CD14-positive monocyte (primary cell): Measurements from ENCODE around the gene JUP. TPM values are rescaled to one million over a fixed set of nuclear protein-coding genes. Genes with fewer than 3 reads are reported as not detected.

Experiments
- DNase-seq, 3 donors: peaks; one replicate each; pipeline ENCODE4 v3.0.0-alpha.2; 2011 to 2022
- H2AFZ ChIP-seq: 2 replicates; pipeline ENCODE4 v1.6.0; 2012; ENCODE audit warnings: mild to moderate bottlenecking, low read depth, low read length, inconsistent platforms; ENCODE audit not compliant: insufficient read depth, poor library complexity, severe bottlenecking
- H3K27ac ChIP-seq, 2 donors: 1 replicate in 1 of 2; 2 replicates in 1 of 2; pipeline ENCODE4 v1.5.1; 2012 to 2013; ENCODE audit warnings: low read length in 2 of 2, control low read depth in 1 of 2, inconsistent platforms in 1 of 2, low read depth in 1 of 2, mild to moderate bottlenecking in 1 of 2
- H3K27me3 ChIP-seq, 2 donors: one replicate each; pipeline versions ENCODE4 v1.6.0 to v1.6.1; 2011 to 2013; ENCODE audit warnings: low read length in 2 of 2; ENCODE audit not compliant: control insufficient read depth in 2 of 2, insufficient read depth in 2 of 2
- H3K36me3 ChIP-seq, 2 donors: replicated peaks in 1 of 2; 1 replicate in 1 of 2; 2 replicates in 1 of 2; pipeline versions ENCODE4 v1.5.1 to v1.6.1; 2012 to 2013; ENCODE audit warnings: low read length in 2 of 2, control low read depth in 1 of 2, inconsistent platforms in 1 of 2, mild to moderate bottlenecking in 1 of 2; ENCODE audit not compliant: insufficient read depth in 2 of 2, control insufficient read depth in 1 of 2
- H3K4me1 ChIP-seq, 2 donors: 1 replicate in 1 of 2; 2 replicates in 1 of 2; pipeline versions ENCODE4 v1.5.1 to v1.6.1; 2012 to 2013; ENCODE audit warnings: low read length in 2 of 2, control low read depth in 1 of 2, inconsistent platforms in 1 of 2, mild to moderate bottlenecking in 1 of 2, moderate library complexity in 1 of 2; ENCODE audit not compliant: insufficient read depth in 2 of 2, control insufficient read depth in 1 of 2
- H3K4me2 ChIP-seq: replicated peaks from 2 replicates; pipeline ENCODE3; 2012; ENCODE audit warnings: low read length, moderate library complexity, mild to moderate bottlenecking; ENCODE audit not compliant: poor library complexity, severe bottlenecking; ENCODE audit errors: extremely low read depth
- H3K4me3 ChIP-seq, 3 experiments: fragments of 200-600 bp in 1 of 3; sonication (generic) in 1 of 3; replicated peaks in 1 of 3; 1 replicate in 2 of 3; 2 replicates in 1 of 3; pipeline ENCODE4 v1.5.1; 2011 to 2013; ENCODE audit warnings: low read length in 3 of 3, mild to moderate bottlenecking in 3 of 3, control low read depth in 2 of 3, low read depth in 2 of 3, inconsistent platforms in 1 of 3, moderate library complexity in 1 of 3
- H3K79me2 ChIP-seq: 2 replicates; pipeline ENCODE4 v1.6.0; 2012; ENCODE audit warnings: mild to moderate bottlenecking, control low read depth, inconsistent platforms, low read length, moderate library complexity; ENCODE audit not compliant: insufficient read depth
- H3K9ac ChIP-seq: 2 replicates; pipeline ENCODE4 v1.6.0; 2017; ENCODE audit warnings: low read length, mild to moderate bottlenecking; ENCODE audit not compliant: insufficient read depth, poor library complexity, severe bottlenecking
- H3K9me3 ChIP-seq, 2 donors: replicated peaks in 1 of 2; 1 replicate in 1 of 2; 2 replicates in 1 of 2; pipeline versions ENCODE4 v1.5.1 to v1.6.1; 2012 to 2013; ENCODE audit warnings: low read length in 2 of 2, control low read depth in 1 of 2; ENCODE audit not compliant: control insufficient read depth in 1 of 2, insufficient read depth in 1 of 2
- H4K20me1 ChIP-seq: 2 replicates; pipeline ENCODE4 v1.6.0; 2012; ENCODE audit warnings: mild to moderate bottlenecking, low read length, control low read depth, moderate library complexity; ENCODE audit not compliant: insufficient read depth
- H3K27ac Mint-ChIP-seq, 7 donors: one replicate each; pipeline ENCODE4 v1.8.0; 2020; ENCODE audit warnings: mild to moderate bottlenecking in 7 of 7, mixed read lengths in 7 of 7, moderate library complexity in 6 of 7, inconsistent platforms in 2 of 7
- H3K27me3 Mint-ChIP-seq, 3 donors: one replicate each; pipeline ENCODE4 v1.8.0; 2021 to 2022; ENCODE audit warnings: low read depth in 3 of 3, mild to moderate bottlenecking in 3 of 3, mixed read lengths in 3 of 3, moderate library complexity in 3 of 3, inconsistent platforms in 1 of 3
- H3K36me3 Mint-ChIP-seq, 2 donors: one replicate each; pipeline ENCODE4 v1.8.0; 2020; ENCODE audit warnings: mixed read lengths in 2 of 2, inconsistent platforms in 1 of 2, mild to moderate bottlenecking in 1 of 2
- H3K4me1 Mint-ChIP-seq: one replicate; pipeline ENCODE4 v1.8.0; 2020; ENCODE audit warnings: mild to moderate bottlenecking, mixed read lengths
- H3K4me3 Mint-ChIP-seq, 2 donors: one replicate each; pipeline ENCODE4 v1.8.0; 2020; ENCODE audit warnings: mild to moderate bottlenecking in 2 of 2, mixed read lengths in 2 of 2, moderate library complexity in 1 of 2
- H3K9me3 Mint-ChIP-seq, 7 donors: one replicate each; pipeline ENCODE4 v1.8.0; 2020 to 2022; ENCODE audit warnings: mixed read lengths in 7 of 7, mild to moderate bottlenecking in 6 of 7, moderate library complexity in 6 of 7, inconsistent platforms in 2 of 7
- WGBS: methylation state at CpG from one replicate; pipeline ENCODE4 v1.1.5; 2013; ENCODE audit warnings: missing lambda C conversion rate; ENCODE audit not compliant: insufficient coverage; 5-methylcytosine and 5-hydroxymethylcytosine counted together
- intact Hi-C, 2 donors: fragments of 100-400 bp; cut with micrococcal nuclease; formaldehyde crosslinking; loops; one replicate each; pipeline versions ENCODE4 v1.15.0 to v1.15.1; 2023
- polyA plus RNA-seq, 3 donors: library from polyadenylated mRNA; depleted of rRNA in 1 of 3; unstranded in 2 of 3; stranded (reverse) in 1 of 3; fragments of 300-500 nt in 2 of 3; fragments of >200 nt in 1 of 3; fragmentation: Illumina TruSeq in 2 of 3; gene quantifications; 1 replicate in 2 of 3; 2 replicates in 1 of 3; pipeline ENCODE4 v1.2.3, GENCODE V29; 2012 to 2021
- TF ChIP-seq, protein P1 (sequence below): fragments of 200-600 bp; IDR thresholded peaks from one replicate; pipeline ENCODE4 v1.8.0; 2022; ENCODE audit warnings: antibody characterized with exemption, mild to moderate bottlenecking

JUP gene
- polyA plus RNA-seq, 3 donors: 14.0 to 22.1 (median 15.4) TPM

DNA sequence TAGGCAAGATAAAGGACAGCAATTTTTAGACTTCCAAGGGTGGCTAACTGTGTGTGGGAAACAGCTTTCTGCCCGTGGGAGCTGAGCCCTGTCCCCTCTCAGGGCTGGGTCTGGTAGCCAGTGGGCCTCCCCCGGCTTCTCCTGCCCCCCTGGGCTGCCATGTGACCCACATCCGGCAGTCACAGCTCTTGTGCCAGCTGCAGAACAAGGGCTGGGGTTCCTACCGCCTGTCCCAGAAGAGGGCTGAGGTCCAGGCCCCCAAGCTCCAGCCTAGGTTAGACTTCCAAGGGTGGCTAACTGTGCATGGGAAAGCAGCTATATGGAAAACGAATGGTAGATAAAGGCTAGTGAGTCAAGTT is 68.2 kb downstream of the JUP start:
- H3K36me3 ChIP-seq: no peaks in the 10 kb centered on the region
- Mint-ChIP-seq H3K27ac (no peak overlapping the region), H3K36me3 (no peaks in the 10 kb centered on the region), H3K4me3 (no peak overlapping the region), H3K27me3 (peaks cover 0 to 3% (median 2%) of the 10 kb centered on the region in 3 donors), H3K9me3 (peaks cover 0 to 2% (median 0%) of the 10 kb centered on the region in 7 donors), H3K4me1 (peaks cover 13% of the 10 kb centered on the region)
- no peaks in the 10 kb centered on the region for H3K9me3 ChIP-seq
- no peak overlapping the region for H3K27ac ChIP-seq
- no peak for DNase-seq
- no peak overlapping the region for H3K4me2 ChIP-seq
- TF ChIP-seq, protein P1, sequence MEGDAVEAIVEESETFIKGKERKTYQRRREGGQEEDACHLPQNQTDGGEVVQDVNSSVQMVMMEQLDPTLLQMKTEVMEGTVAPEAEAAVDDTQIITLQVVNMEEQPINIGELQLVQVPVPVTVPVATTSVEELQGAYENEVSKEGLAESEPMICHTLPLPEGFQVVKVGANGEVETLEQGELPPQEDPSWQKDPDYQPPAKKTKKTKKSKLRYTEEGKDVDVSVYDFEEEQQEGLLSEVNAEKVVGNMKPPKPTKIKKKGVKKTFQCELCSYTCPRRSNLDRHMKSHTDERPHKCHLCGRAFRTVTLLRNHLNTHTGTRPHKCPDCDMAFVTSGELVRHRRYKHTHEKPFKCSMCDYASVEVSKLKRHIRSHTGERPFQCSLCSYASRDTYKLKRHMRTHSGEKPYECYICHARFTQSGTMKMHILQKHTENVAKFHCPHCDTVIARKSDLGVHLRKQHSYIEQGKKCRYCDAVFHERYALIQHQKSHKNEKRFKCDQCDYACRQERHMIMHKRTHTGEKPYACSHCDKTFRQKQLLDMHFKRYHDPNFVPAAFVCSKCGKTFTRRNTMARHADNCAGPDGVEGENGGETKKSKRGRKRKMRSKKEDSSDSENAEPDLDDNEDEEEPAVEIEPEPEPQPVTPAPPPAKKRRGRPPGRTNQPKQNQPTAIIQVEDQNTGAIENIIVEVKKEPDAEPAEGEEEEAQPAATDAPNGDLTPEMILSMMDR: no peak
- H3K9ac ChIP-seq: no peak overlapping the region
- peaks cover 12 to 14% of the 10 kb centered on the region in 2 donors for H3K4me1 ChIP-seq
- no peaks in the 10 kb centered on the region for H3K27me3 ChIP-seq
- no peak overlapping the region for H3K4me3 ChIP-seq
- H2AFZ ChIP-seq: no peak overlapping the region
- H4K20me1 ChIP-seq: no peaks in the 10 kb centered on the region
- no peaks in the 10 kb centered on the region for H3K79me2 ChIP-seq
- intact Hi-C loops: no loop called here
- WGBS: 87% methylated on average over 5 of the region's 5 CpGs

DNA sequence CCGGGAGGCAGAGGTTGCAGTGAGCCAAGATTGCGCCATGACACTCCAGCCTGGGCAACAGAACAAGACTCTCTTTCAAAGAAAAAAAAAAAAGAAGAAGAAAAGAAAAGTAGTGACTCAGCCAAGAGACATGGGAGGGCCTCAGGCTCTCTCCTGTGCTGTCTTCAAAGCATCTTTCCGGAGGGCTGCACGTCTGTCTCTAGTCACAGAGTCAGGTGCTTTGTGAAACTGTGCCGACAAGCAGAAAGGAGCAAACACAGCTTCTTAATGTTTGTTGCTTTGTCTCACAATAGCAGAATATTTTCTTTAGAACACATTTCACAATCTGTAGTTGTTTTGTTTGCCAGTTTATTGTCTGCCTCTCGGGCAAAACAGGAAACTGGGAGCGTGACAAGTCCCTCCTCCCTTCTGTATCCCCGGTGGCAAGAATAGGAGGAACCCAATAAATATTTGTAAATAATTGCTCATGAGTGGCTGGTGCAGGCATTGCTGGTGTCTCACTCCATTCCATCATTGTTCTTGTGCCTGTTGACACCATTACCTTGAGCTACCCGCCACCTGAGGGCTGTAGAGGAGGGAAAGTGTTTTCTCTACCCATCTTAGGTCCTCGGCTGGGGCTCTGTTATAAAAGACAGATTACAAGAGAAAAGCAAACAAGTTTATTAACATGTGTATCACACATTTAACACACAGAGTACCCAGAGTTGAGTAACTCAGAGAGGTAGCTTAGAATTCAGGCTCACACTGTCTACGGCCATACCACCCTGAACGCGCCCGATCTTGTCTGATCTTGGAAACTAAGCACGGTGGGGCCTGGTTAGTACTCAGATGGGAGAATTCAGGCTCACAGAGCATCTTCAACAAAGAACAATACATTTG is 68.9 kb downstream of the JUP start:
- H3K36me3 Mint-ChIP-seq: no peaks in the 10 kb centered on the region
- Histone ChIP-seq H2AFZ (peak overlapping the region; percentile 53), H3K36me3 (no peaks in the 10 kb centered on the region), H3K9me3 (no peaks in the 10 kb centered on the region), H3K4me3 (no peak overlapping the region), H3K4me1 (peaks cover 12 to 14% of the 10 kb centered on the region in 2 donors), H4K20me1 (no peaks in the 10 kb centered on the region), H3K27me3 (no peaks in the 10 kb centered on the region), H3K79me2 (no peaks in the 10 kb centered on the region), H3K4me2 (no peak overlapping the region), H3K9ac (no peak overlapping the region), H3K27ac (peak overlapping the region; percentile 32 to 58)
- TF ChIP-seq, protein P1: no peak
- peaks cover 0 to 3% (median 2%) of the 10 kb centered on the region in 3 donors for H3K27me3 Mint-ChIP-seq
- H3K27ac Mint-ChIP-seq: peak overlapping the region in 6 of 7 donors; percentile 43 to 76 (median 63)
- peaks cover 0 to 2% (median 0%) of the 10 kb centered on the region in 7 donors for H3K9me3 Mint-ChIP-seq
- intact Hi-C loops: no loop called here
- DNase-seq: peak; percentile 47 to 71 (median 60)
- 70% methylated on average over 3 of the region's 15 CpGs for WGBS
- H3K4me3 Mint-ChIP-seq: peak overlapping the region in 1 of 2 donors; percentile 35
- peaks cover 13% of the 10 kb centered on the region for H3K4me1 Mint-ChIP-seq
